ENCODE measurements around the gene PSMB1. TPM values are rescaled to one million over a fixed set of nuclear protein-coding genes. Genes with fewer than 3 reads are reported as not detected.

PSMB1 gene
- total and polyA plus RNA-seq, 9 of the 15 experiments (the other 6 are each of a cell fraction or from before 2014, with no cell fraction given): 447 to 2,953 (median 884) TPM

GRCh38 chr6:170583756-170584180, 30.7 kb upstream of the PSMB1 start:
- Histone ChIP-seq H3K27me3 (ENCODE audit: control insufficient read depth in 2 of 2, insufficient read depth in 2 of 2, low read length in 2 of 2) (no peaks in the 10 kb centered on the region), H3K79me2 (ENCODE audit: control insufficient read depth, insufficient read depth, low read length) (peaks cover 54% of the 10 kb centered on the region), H3K27ac (ENCODE audit: extremely low read depth, low read depth, low read length) (peak overlapping the region; percentile 89), H3K4me2 (ENCODE audit: insufficient read depth, low read length) (peak overlapping the region; percentile 96), H3K9me3 (replicated peaks; ENCODE audit: control insufficient read depth, insufficient read depth, low read depth, low read length) (no peaks in the 10 kb centered on the region), H3K36me3 (ENCODE audit: control insufficient read depth, insufficient read depth, low read length) (peaks cover 50% of the 10 kb centered on the region), H3K9me1 (ENCODE audit: control insufficient read depth, insufficient read depth, low read length) (no peaks in the 10 kb centered on the region), H3K9ac (ENCODE audit: insufficient read depth in 1 of 2, low read depth in 2 of 2, low read length in 2 of 2) (peak overlapping the region; percentile 86 to 99), H2AFZ (ENCODE audit: low read depth, low read length) (peak overlapping the region; percentile 78), H3K4me3 (peak overlapping the region; percentile 96), H4K20me1 (replicated peaks; ENCODE audit: control insufficient read depth, insufficient read depth, low read length) (no peaks in the 10 kb centered on the region), H3K4me1 (replicated peaks in 1 of 2; ENCODE audit: control insufficient read depth in 2 of 2, insufficient read depth in 2 of 2, low read length in 2 of 2) (peaks cover 10 to 15% of the 10 kb centered on the region in 2 experiments; a peak in 4 of 5 replicates)
- FAIRE-seq: peak; percentile 40
- POLR2A ChIA-PET: interaction anchor here (0.7 to 2.0 kb wide), 11 partner anchors 9 to 536 kb away, joined by 3 to 19 read pairs (median 5); partner anchors contain the start of gene TBP
- DNase-seq (ENCODE audit: extremely low read depth in 1 of 4, low spot score in 3 of 4): no peak
- BruUV-seq (replicated peaks): no TSS peak
- CTCF ChIA-PET (ENCODE audit: low intra/inter-chr PET ratio): interaction anchor here (1.0 kb wide), 1 partner anchor 8 kb away, joined by 4 read pairs; no protein-coding TSS in a partner anchor
- intact Hi-C loops (cut with micrococcal nuclease) (loop anchor here (2.0 kb wide), 1 partner anchor 29 kb away; the partner anchor contains the start of gene TBP), in situ Hi-C loops (cut with MboI) (no loop called here)
- ATAC-seq: no peak
- under 1% methylated on average over 12 of the region's 12 CpGs for WGBS (ENCODE audit: insufficient coverage, low coverage, missing lambda C conversion rate)
- TF ChIP-seq E2F1 (CRISPR knock-in tag; IDR thresholded peaks at IDR 0.05): 0 out of 2 replicates have a peak, but pooled peaks have one; percentile 11
- TF ChIP-seq AFF1 (IDR thresholded peaks at IDR 0.05; ENCODE audit: low read depth in 1 of 2, partially characterized antibody in 2 of 2): no peak
- no peak for TF ChIP-seq MYC (IDR thresholded peaks at IDR 0.05; ENCODE audit: low read depth, low read length)
- peak; percentile 29; the same call in 1 of the 2 replicates for TF ChIP-seq MYC (CRISPR knock-in tag; IDR thresholded peaks at IDR 0.05; ENCODE audit: borderline replicate concordance, low read depth)
- TF ChIP-seq FOXJ2 (tag; IDR thresholded peaks at IDR 0.05): peak; percentile 64; the same call in 1 of the 2 replicates
- TF ChIP-seq, protein P1, sequence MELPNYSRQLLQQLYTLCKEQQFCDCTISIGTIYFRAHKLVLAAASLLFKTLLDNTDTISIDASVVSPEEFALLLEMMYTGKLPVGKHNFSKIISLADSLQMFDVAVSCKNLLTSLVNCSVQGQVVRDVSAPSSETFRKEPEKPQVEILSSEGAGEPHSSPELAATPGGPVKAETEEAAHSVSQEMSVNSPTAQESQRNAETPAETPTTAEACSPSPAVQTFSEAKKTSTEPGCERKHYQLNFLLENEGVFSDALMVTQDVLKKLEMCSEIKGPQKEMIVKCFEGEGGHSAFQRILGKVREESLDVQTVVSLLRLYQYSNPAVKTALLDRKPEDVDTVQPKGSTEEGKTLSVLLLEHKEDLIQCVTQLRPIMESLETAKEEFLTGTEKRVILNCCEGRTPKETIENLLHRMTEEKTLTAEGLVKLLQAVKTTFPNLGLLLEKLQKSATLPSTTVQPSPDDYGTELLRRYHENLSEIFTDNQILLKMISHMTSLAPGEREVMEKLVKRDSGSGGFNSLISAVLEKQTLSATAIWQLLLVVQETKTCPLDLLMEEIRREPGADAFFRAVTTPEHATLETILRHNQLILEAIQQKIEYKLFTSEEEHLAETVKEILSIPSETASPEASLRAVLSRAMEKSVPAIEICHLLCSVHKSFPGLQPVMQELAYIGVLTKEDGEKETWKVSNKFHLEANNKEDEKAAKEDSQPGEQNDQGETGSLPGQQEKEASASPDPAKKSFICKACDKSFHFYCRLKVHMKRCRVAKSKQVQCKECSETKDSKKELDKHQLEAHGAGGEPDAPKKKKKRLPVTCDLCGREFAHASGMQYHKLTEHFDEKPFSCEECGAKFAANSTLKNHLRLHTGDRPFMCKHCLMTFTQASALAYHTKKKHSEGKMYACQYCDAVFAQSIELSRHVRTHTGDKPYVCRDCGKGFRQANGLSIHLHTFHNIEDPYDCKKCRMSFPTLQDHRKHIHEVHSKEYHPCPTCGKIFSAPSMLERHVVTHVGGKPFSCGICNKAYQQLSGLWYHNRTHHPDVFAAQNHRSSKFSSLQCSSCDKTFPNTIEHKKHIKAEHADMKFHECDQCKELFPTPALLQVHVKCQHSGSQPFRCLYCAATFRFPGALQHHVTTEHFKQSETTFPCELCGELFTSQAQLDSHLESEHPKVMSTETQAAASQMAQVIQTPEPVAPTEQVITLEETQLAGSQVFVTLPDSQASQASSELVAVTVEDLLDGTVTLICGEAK (IDR thresholded peaks at IDR 0.05): 0 out of 2 replicates have a peak, but pooled peaks have one; percentile 19
- TF ChIP-seq, protein P1 (CRISPR knock-in tag; IDR thresholded peaks at IDR 0.05): no peak

Data from K562 (cell line).